ENCODE measurements around the gene CEP135. TPM values are rescaled to one million over a fixed set of nuclear protein-coding genes. Genes with fewer than 3 reads are reported as not detected.
"Not testable (repeated sequence)": the region's sequence is repeated elsewhere in the genome, so short reads cannot be mapped to it uniquely, and the experiment has no call there.

CEP135 gene
- total and polyA plus RNA-seq, 2 donors = 3.3 to 21.2 TPM

- no peak overlapping the region for H3K4me3 ChIP-seq (ENCODE audit: low read depth, low read length)
- WGBS = 93% methylated on average over 1 of the region's 1 CpG
- H3K36me3 ChIP-seq (ENCODE audit: insufficient read depth) = no peaks in the 10 kb centered on the region
- peaks cover 1% of the 10 kb centered on the region for H3K4me1 ChIP-seq (ENCODE audit: insufficient read depth)
- DNase-seq (ENCODE audit: extremely low spot score) = no peak
- H3K27ac ChIP-seq (ENCODE audit: low read depth) = no peak overlapping the region
These were observed 102.9 kb downstream of the CEP135 start for GRCh38 chr4:56051710-56052075.

GRCh38 chr4:56052481-56052880 lies 103.7 kb downstream of the CEP135 start:
- peaks cover 1% of the 10 kb centered on the region for H3K4me1 ChIP-seq (ENCODE audit: insufficient read depth)
- DNase-seq (ENCODE audit: extremely low spot score) = no peak
- no peak overlapping the region for H3K4me3 ChIP-seq (ENCODE audit: low read depth, low read length)
- WGBS = 88% methylated on average over 1 of the region's 1 CpG
- H3K36me3 ChIP-seq (ENCODE audit: insufficient read depth) = no peaks in the 10 kb centered on the region
- no peak overlapping the region for H3K27ac ChIP-seq (ENCODE audit: low read depth)

DNA sequence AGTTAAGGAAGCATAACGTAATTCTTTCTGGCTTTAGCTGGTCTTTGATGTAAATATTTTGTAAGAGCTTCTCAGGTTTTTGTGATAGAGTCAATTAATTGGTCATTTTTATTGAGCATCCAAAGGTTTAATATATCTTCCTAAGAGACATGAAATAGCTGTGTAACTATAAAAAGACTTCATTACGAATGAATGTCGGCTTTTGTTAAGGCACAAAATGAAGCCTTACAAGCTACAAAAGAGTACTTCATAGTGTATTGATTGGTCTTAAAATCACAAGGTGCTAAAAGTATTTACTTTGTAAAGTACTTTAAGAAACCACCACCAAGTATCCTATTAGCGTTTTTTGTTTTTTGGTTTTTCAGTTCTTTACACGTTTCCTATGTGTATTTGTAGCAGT lies 104.2 kb downstream of the CEP135 start:
- H3K4me1 ChIP-seq (ENCODE audit: insufficient read depth) = peaks cover 1% of the 10 kb centered on the region
- no peaks in the 10 kb centered on the region for H3K36me3 ChIP-seq (ENCODE audit: insufficient read depth)
- DNase-seq (ENCODE audit: extremely low spot score) = no peak
- no peak overlapping the region for H3K27ac ChIP-seq (ENCODE audit: low read depth)
- H3K4me3 ChIP-seq (ENCODE audit: low read depth, low read length) = no peak overlapping the region
- 91% methylated on average over 5 of the region's 5 CpGs for WGBS

DNA sequence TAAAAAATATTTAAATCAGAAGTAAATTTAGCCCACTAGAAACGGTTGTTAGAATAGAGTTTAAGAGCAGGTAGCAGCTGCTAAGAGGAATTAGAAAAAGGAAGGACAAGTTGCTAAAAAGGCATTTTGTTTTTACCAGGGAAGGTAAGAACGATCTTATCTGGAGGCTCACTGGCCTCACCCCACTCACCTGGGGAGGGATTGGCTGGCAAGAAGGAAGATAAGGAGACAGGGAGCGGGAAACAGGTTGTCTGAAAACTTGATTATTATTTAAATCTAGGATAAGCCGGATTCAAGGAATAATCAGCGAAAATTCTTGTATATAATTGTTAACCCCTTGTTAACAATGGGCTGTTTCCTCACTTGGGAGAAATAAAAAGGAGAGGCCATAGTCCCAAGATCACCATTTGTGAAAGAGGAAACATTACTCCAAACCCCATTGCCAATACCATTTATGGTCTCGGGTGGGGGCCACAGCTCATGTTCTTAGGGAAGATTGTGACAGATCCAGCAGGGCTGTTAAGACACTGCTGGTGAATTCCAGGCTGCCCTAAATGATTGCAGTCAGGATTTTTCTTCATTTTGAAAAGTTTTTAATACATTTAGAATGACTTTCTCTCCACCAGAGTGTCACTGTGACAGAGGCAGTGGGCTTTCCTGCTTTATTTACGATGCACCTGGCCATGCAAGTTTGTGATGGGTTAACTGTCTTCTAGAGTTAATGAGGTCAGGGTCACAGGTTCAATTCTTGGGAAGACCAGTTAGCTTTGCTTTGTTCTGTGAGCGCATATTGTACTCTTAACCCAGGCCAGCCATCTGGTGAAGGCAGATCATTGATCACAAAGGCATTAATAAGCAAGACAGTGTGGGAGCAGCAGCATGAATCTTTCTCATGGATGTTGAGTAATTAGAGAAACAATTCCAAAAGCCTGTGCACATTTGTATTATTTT lies 106.6 kb downstream of the CEP135 start:
- Histone ChIP-seq H3K27ac (ENCODE audit: low read depth) (no peak overlapping the region), H3K4me1 (ENCODE audit: insufficient read depth) (no peaks in the 10 kb centered on the region), H3K4me3 (ENCODE audit: low read depth, low read length) (no peak overlapping the region), H3K36me3 (ENCODE audit: insufficient read depth) (no peaks in the 10 kb centered on the region)
- no peak for DNase-seq (ENCODE audit: extremely low spot score)
- 62% methylated on average over 8 of the region's 8 CpGs for WGBS

- no peak for DNase-seq (ENCODE audit: extremely low spot score)
- no peaks in the 10 kb centered on the region for H3K4me1 ChIP-seq (ENCODE audit: insufficient read depth)
- 66% methylated on average over 1 of the region's 1 CpG for WGBS
- no peaks in the 10 kb centered on the region for H3K36me3 ChIP-seq (ENCODE audit: insufficient read depth)
- H3K27ac ChIP-seq (ENCODE audit: low read depth) = no peak overlapping the region
- no peak overlapping the region for H3K4me3 ChIP-seq (ENCODE audit: low read depth, low read length)
These were observed 107.2 kb downstream of the CEP135 start for GRCh38 chr4:56055991-56056390.

DNA sequence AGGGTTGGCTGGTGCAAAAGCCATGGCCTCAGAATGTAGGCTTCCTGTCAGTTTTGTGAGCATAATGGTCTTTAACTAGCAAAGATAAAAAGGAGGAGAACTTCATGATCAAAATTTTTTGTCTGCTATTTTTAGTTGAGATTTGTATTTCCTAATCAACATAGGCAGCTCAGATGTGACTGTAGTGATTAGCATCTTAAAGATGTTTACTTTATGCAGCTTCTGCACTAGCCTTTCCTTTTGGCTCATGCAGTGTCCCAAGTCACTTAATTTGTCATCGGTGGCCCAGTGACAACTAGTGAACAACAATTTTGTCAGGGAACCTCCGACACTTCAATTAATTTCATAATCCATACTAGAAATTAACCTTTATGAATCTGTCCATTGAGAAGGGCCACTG lies 109.8 kb downstream of the CEP135 start:
- H3K36me3 ChIP-seq (ENCODE audit: insufficient read depth) = no peaks in the 10 kb centered on the region
- H3K4me1 ChIP-seq (ENCODE audit: insufficient read depth) = no peaks in the 10 kb centered on the region
- WGBS = 94% methylated on average over 2 of the region's 2 CpGs
- H3K27ac ChIP-seq (ENCODE audit: low read depth) = no peak overlapping the region
- H3K4me3 ChIP-seq (ENCODE audit: low read depth, low read length) = no peak overlapping the region
- no peak for DNase-seq (ENCODE audit: extremely low spot score)

GRCh38 chr4:56060036-56060435 lies 111.3 kb downstream of the CEP135 start:
- H3K4me3 ChIP-seq (ENCODE audit: low read depth, low read length) = no peak overlapping the region
- 91% methylated on average over 7 of the region's 7 CpGs for WGBS
- H3K36me3 ChIP-seq (ENCODE audit: insufficient read depth) = no peaks in the 10 kb centered on the region
- no peaks in the 10 kb centered on the region for H3K4me1 ChIP-seq (ENCODE audit: insufficient read depth)
- no peak overlapping the region for H3K27ac ChIP-seq (ENCODE audit: low read depth)
- no peak for DNase-seq (ENCODE audit: extremely low spot score)

DNA sequence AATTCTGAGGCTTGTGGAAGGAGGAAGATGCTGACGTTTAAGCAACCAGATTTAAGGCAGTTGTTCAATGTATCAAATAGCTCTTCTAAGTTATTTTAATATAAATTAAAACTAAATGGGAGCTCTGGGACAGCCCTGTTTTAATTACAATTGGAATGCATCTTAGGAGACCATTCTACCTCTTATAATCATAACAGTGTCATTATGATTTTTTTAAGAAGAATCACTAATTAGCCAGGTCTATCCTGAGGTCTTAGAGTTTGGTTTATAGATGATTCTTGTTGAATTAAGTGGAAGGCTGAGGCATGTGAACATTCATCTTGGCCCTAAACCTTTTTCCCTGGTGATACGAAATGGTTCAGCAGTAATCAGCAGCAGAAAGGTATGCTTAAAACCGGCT lies 113.4 kb downstream of the CEP135 start:
- Histone ChIP-seq H3K4me1 (ENCODE audit: insufficient read depth) (no peaks in the 10 kb centered on the region), H3K4me3 (ENCODE audit: low read depth, low read length) (no peak overlapping the region), H3K27ac (ENCODE audit: low read depth) (no peak overlapping the region), H3K36me3 (ENCODE audit: insufficient read depth) (no peaks in the 10 kb centered on the region)
- DNase-seq (ENCODE audit: extremely low spot score) = no peak
- WGBS = 74% methylated on average over 3 of the region's 3 CpGs

DNA sequence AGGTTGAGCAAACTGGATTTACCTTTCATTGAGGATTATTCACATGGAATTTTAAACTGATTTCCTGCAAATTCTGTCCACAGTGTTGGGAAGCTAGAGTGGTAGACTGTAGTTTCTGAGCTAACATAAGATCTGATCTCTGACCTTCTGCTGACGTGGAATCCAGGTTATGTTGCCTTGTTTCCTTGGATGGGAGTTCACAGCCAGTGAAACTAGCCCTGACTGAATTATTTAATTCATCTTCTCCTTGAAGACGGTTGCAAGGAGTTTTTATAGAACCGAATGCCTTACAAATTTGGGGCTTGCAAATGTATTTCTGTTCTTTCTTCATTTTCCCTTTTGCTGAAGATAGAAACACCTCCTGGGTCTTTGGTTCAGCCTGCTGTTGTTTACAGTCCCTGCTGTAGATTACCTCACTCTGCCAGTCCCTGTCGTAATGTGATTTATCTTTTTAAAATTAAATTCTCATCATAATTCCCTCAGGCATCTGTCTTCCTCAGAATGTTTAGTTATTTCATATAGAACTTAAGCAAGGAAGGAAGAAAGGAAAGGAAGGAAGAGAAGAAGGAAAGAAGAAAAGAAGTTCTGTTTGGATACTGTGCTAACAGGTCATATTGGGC lies 113.9 kb downstream of the CEP135 start:
- no peaks in the 10 kb centered on the region for H3K36me3 ChIP-seq (ENCODE audit: insufficient read depth)
- H3K27ac ChIP-seq (ENCODE audit: low read depth) = no peak overlapping the region
- H3K4me3 ChIP-seq (ENCODE audit: low read depth, low read length) = no peak overlapping the region
- no peaks in the 10 kb centered on the region for H3K4me1 ChIP-seq (ENCODE audit: insufficient read depth)
- DNase-seq (ENCODE audit: extremely low spot score) = no peak
- WGBS = 64% methylated on average over 4 of the region's 4 CpGs

DNA sequence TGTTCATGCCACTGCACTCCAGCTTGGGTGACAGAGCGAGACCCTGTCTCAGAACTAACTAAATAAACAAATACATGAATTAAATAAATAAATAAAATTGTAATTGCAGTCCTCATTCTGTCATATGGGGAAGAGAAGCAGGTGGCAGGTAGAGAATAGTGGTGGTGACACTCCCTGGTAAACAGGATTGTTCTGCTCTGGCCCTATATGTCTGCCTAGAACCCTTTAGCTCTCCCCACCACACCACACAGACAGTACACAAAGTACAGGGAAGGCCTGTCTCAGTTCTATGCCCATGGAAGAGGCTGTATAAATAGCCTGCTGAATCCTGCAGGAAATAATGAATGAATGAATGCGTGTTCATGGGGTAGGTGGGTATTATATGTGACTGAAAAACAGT lies 117.7 kb downstream of the CEP135 start:
- Histone ChIP-seq H3K4me3 (ENCODE audit: low read depth, low read length) (no peak overlapping the region), H3K27ac (ENCODE audit: low read depth) (no peak overlapping the region), H3K36me3 (ENCODE audit: insufficient read depth) (no peaks in the 10 kb centered on the region), H3K4me1 (ENCODE audit: insufficient read depth) (no peaks in the 10 kb centered on the region)
- DNase-seq (ENCODE audit: extremely low spot score) = no peak
- 94% methylated on average over 2 of the region's 2 CpGs for WGBS

DNA sequence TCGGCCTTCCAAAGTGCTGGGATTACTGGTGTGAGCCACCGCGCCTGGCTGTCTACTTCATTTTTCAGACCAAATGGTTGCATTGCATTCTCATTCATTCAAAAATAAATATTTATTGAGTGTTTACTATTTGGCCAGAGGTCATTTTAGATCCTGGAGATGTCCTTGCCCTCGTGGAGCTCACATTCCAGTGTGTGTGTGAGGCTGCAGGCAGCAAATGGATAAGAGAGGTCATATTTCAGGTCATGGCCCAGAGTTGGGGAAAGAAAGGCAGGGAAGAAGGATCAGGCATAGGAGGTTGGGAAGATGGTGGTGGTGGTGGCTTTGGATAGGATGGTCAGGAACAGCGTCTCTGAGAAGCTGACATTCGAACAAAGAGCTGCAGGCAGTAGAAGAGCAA lies 119.1 kb downstream of the CEP135 start:
- Histone ChIP-seq H3K27ac (ENCODE audit: low read depth) (no peak overlapping the region), H3K4me1 (ENCODE audit: insufficient read depth) (no peaks in the 10 kb centered on the region), H3K4me3 (ENCODE audit: low read depth, low read length) (no peak overlapping the region), H3K36me3 (ENCODE audit: insufficient read depth) (no peaks in the 10 kb centered on the region)
- 88% methylated on average over 6 of the region's 6 CpGs for WGBS
- no peak for DNase-seq (ENCODE audit: extremely low spot score)

GRCh38 chr4:56072730-56073129 lies 124.0 kb downstream of the CEP135 start:
- H3K36me3 ChIP-seq (ENCODE audit: insufficient read depth); H3K27ac ChIP-seq (ENCODE audit: low read depth); H3K4me3 ChIP-seq (ENCODE audit: low read depth, low read length); H3K4me1 ChIP-seq (ENCODE audit: insufficient read depth); DNase-seq (ENCODE audit: extremely low spot score): not testable (repeated sequence)
- 90% methylated on average over 3 of the region's 3 CpGs for WGBS

GRCh38 chr4:56077676-56078075 lies 128.9 kb downstream of the CEP135 start:
- Histone ChIP-seq H3K4me1 (ENCODE audit: insufficient read depth) (no peaks in the 10 kb centered on the region), H3K27ac (ENCODE audit: low read depth) (no peak overlapping the region), H3K4me3 (ENCODE audit: low read depth, low read length) (no peak overlapping the region), H3K36me3 (ENCODE audit: insufficient read depth) (no peaks in the 10 kb centered on the region)
- DNase-seq (ENCODE audit: extremely low spot score) = no peak
- WGBS = 76% methylated on average over 2 of the region's 2 CpGs

GRCh38 chr4:56078866-56079265 lies 130.1 kb downstream of the CEP135 start:
- H3K4me3 ChIP-seq (ENCODE audit: low read depth, low read length) = no peak overlapping the region
- DNase-seq (ENCODE audit: extremely low spot score) = no peak
- H3K4me1 ChIP-seq (ENCODE audit: insufficient read depth) = no peaks in the 10 kb centered on the region
- no peaks in the 10 kb centered on the region for H3K36me3 ChIP-seq (ENCODE audit: insufficient read depth)
- WGBS = 58% methylated on average over 4 of the region's 4 CpGs
- no peak overlapping the region for H3K27ac ChIP-seq (ENCODE audit: low read depth)

All from urinary bladder (tissue), 4 donors.